ENCODE measurements around the gene COL12A1.

COL12A1 gene

DNA sequence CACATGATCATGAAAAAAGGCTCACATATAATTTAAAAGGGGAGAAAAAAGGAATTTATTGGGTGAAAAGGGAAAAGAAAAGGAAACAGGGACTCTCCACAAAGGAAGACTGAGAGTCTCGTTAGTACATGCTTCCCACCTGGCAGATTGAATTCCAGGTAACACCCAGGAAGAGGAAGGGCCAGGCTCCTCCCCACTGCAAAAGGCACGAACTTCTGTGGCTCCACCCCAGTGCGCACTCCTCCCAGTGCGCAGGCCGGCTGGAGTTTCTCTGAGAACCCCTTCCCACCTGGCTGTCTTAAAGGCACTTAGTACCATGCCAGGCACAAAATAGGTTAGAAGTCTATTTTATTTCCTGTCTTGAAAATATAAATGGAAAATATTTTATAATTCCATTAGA lies 129.8 kb downstream of the COL12A1 start:
- no peak for DNase-seq (ENCODE audit: extremely low read depth, low read depth)
- TF ChIP-seq, protein P1, sequence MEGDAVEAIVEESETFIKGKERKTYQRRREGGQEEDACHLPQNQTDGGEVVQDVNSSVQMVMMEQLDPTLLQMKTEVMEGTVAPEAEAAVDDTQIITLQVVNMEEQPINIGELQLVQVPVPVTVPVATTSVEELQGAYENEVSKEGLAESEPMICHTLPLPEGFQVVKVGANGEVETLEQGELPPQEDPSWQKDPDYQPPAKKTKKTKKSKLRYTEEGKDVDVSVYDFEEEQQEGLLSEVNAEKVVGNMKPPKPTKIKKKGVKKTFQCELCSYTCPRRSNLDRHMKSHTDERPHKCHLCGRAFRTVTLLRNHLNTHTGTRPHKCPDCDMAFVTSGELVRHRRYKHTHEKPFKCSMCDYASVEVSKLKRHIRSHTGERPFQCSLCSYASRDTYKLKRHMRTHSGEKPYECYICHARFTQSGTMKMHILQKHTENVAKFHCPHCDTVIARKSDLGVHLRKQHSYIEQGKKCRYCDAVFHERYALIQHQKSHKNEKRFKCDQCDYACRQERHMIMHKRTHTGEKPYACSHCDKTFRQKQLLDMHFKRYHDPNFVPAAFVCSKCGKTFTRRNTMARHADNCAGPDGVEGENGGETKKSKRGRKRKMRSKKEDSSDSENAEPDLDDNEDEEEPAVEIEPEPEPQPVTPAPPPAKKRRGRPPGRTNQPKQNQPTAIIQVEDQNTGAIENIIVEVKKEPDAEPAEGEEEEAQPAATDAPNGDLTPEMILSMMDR (IDR thresholded peaks at IDR 0.05; ENCODE audit: low read depth, low read length, missing control alignments), result no peak

DNA sequence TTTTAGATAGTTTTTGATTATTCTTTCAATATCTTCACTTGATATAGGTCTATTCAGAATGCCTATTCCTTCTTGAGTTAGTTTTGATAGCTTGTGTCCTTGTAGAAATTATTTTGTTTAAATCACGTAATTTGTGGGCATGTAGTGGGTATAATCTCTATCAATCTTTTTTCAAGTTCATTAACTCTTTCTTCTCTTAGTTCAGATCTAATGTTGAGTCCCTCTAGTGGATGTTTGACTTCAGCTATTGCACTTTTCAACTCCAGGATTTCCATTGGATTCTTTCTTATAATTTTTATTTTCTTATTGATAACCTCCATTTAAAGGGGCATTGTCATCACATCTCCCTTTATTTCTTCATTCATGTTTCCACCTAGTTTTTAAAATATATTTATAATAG lies 135.6 kb downstream of the COL12A1 start:
- TF ChIP-seq, protein P1 (IDR thresholded peaks at IDR 0.05; ENCODE audit: low read depth, low read length, missing control alignments), result no peak
- no peak for DNase-seq (ENCODE audit: extremely low read depth, low read depth)
- H3K4me3 ChIP-seq (replicated peaks; ENCODE audit: low read depth, low read length), result no peak overlapping the region

More for the DNA sequence above, 129.8 kb downstream of the COL12A1 start:
- H3K4me3 ChIP-seq (replicated peaks; ENCODE audit: low read depth, low read length), result no peak overlapping the region

DNA sequence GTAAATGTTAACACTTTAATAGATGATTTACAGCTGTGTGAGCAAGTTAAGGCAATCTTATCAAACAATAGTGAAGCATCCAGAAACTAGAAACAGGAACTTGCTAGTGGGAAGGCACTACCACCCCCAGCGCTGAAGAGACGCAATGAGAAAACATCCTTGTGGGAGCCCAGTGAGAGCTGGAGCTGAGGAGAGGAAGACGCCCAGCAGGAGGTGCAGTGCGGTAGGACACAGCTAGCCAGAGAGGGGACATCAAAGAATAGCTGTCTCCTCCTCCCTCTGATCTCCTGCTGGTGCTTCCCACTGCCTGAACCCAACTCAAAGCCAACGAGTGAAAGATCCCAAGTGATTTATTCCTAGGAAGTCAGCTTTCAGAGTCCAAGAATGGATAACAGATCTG lies 140.3 kb downstream of the COL12A1 start:
- DNase-seq (ENCODE audit: extremely low read depth, low read depth), result no peak
- TF ChIP-seq, protein P1 (IDR thresholded peaks at IDR 0.05; ENCODE audit: low read depth, low read length, missing control alignments), result peak; percentile 22
- H3K4me3 ChIP-seq (replicated peaks; ENCODE audit: low read depth, low read length), result no peak overlapping the region

DNA sequence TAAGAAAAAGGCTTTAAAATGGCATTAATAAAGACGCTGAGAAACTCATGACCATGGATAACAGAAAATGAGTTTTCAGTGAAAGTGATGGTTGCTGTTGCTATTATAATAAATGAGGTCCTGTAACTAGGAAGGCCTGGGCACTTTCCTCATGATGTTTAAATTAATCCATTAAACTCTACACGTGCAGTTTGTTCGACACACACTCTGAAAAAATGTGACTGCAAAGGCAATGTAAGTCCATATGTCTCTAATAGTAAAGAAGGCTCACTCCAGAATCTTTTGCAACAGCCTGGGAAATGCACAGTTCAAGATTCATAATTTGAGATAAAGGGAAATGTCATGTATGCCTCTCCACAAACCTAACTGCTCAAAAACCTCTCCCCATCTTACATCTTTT lies 153.4 kb downstream of the COL12A1 start:
- no peak overlapping the region for H3K4me3 ChIP-seq (replicated peaks; ENCODE audit: low read depth, low read length)
- TF ChIP-seq, protein P1 (IDR thresholded peaks at IDR 0.05; ENCODE audit: low read depth, low read length, missing control alignments), result no peak
- DNase-seq (ENCODE audit: extremely low read depth, low read depth), result no peak

DNA sequence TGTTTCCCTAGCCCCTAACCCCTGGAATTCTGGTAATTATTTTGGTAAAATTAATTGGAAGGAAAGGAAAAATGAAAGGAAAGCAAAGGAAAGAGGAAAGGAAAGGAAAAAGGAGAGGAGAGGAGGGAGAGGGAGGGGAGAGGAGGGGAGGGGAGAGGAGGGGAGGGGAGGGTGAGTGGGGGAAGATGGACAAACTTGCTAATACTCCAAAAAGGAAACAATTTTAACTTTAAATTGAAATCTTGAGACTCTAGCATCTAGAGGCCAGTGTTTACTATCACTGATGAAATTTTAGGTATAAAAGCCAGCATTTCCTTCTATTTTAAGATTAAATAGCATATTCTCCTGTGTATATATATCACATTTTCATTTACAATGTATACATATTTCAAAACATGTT lies 156.5 kb downstream of the COL12A1 start:
- TF ChIP-seq, protein P1 (IDR thresholded peaks at IDR 0.05; ENCODE audit: low read depth, low read length, missing control alignments), result no peak
- DNase-seq (ENCODE audit: extremely low read depth, low read depth), result no peak
- no peak overlapping the region for H3K4me3 ChIP-seq (replicated peaks; ENCODE audit: low read depth, low read length)

DNA sequence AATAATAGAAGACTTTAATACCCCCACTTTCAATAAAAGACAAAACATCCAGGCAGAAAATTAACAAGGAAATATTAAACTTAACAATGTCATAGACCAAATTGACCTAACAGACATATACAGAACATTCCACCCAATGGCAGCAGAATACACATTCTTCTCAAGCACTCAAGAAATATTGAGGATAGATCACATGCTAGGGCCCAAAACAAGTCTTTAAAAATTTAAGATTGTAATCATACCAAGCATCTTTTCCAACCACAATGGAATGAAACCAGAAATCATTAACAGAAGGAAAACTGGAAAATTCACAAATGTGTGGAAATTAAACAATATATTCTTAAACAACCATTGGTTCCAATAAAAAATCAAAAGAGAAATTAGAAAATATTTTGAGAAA lies 161.0 kb downstream of the COL12A1 start:
- DNase-seq (ENCODE audit: extremely low read depth, low read depth), result no peak
- TF ChIP-seq, protein P1 (IDR thresholded peaks at IDR 0.05; ENCODE audit: low read depth, low read length, missing control alignments), result no peak
- no peak overlapping the region for H3K4me3 ChIP-seq (replicated peaks; ENCODE audit: low read depth, low read length)

DNA sequence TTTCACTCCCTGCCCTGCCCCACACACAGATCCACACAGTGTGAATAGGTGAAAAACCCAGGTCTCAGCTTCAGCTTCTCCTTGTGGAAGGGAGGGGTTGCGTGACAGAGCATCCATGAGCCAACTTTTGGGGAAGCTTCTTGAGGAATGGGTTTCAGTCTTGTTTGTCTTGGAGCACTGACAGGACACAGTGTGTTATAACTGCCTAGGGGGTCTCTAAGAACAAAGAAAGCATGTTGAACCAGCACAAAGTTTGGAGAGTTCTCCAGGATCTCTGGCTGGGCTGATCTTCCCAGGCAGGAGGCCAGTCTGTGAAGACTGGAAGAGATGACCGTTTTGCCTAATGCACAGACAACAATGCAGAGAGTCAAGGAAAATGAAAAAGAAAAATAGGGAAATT lies 164.5 kb downstream of the COL12A1 start:
- no peak for DNase-seq (ENCODE audit: extremely low read depth, low read depth)
- no peak overlapping the region for H3K4me3 ChIP-seq (replicated peaks; ENCODE audit: low read depth, low read length)
- TF ChIP-seq, protein P1 (IDR thresholded peaks at IDR 0.05; ENCODE audit: low read depth, low read length, missing control alignments), result no peak

Data from HFF-Myc (cell line).